HG03439 (cell line): ENCODE results near the gene KRTAP12-3.
"Not testable (repeated sequence)": the region's sequence is repeated elsewhere in the genome, so short reads cannot be mapped to it uniquely, and the experiment has no call there.

Source experiments
- ATAC-seq: cut with Tn5 transposase; IDR thresholded peaks from one replicate; pipeline ENCODE4 v1.9.1; 2021; ENCODE audit warnings: mild to moderate bottlenecking, moderate library complexity; ENCODE audit not compliant: unreplicated experiment

Gene KRTAP12-3

DNA sequence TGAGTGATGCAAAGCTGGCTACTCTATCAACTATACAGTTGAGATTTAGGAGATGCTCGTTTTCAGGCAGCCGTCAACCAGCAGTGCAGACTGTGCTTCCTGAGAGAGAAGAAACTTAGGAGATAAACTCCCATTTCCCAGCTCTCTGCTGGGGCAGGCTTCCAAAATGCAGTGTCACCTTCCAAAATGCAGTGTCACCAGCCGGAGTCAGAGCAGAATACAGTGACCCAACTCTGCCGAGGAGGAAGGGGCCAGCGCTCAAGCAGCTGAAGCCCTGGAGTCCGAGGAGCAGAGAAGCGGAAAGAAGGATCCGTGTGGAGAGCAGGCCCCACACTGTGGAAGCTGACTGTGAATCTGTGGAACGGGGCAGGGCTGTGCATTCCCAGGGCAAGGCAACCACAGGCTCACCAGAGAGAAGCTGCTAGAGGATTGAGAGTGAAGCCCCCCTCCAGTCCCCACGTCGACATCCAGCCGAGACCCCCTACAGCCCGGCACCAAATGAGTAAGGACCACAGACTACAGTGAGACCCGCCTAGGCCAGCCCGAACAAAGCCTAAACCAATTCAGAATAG, 24.9 kb downstream of the KRTAP12-3 start:
- no peak for ATAC-seq

DNA sequence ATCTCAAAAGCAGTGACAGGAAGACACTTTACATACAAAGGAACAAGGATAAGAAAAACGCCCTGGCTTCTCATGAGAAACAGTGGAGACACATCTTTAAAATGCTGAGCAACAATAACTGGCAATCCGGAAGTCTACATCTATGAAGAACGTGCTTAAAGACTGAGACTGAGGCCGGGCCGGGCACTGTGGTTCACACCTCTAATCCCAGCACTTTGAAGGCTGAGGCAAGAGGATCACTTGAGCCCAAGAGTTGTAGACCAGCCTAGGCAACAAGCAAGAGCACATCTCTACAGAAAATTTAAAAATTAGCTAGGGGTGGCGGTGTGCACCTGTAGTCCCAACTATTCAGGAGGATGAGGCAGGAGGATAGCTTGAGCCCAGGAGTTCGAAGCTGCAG, 26.3 kb downstream of the KRTAP12-3 start:
- ATAC-seq = no peak

- ATAC-seq = no peak
Observed at GRCh38 chr21:44684483-44684882, 26.8 kb downstream of the KRTAP12-3 start.

DNA sequence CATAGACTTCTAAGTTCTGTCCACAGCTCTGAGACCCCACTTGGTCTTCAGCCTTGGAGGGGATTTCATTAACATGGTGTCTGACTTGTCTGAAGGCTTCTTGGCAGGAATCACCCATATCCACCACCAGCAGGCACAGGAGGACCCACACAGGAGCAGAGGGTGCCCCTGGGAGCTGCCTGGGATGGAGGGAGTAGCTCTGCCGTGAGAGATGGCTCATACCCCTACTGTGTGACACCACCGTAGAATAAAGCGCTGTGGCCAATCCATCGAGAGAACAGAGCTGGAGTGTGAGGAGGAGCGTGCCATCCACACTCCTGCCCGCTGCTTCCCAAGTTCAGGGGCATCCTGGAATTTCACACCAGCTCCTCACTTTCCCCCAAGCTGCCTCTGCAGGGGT, 27.3 kb downstream of the KRTAP12-3 start:
- ATAC-seq = not testable (repeated sequence)

DNA sequence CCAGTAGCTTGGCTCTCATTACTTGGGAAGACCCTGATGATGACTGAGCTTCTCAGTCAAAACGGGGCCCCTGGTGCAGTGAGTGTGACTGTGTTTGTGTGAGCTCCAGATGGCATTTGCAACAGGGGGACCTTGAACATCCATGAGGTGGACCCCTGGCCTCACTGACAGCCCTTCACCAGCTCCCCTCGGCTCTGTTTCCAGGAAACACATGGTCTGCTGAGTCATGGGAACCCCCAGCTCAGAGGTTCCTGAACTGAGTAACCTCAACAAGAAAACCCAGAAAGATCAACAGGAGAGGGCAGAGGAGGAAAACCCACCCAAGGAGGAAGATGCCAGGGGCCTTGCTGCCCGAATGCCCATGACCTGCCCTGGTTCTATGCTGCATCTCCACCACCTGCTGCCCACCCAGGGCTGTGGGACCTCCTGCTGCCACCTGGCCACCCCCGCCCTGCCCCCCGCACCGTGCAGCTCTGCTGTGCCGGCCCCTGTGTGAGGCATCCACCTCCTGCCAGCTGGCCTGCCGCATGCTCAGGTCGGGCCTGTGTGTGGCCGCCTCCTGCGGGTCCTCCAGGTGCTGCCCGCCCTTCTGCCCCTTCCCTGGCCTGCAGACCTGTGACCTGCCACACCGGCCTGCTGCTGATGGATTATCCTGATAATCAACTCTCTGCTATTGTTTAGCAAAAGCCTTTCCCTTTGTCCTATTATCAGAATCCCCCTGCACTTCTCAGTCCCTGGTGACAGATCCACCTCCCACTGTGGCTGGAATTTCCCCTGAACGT, 28.5 kb downstream of the KRTAP12-3 start:
- ATAC-seq = no peak

GRCh38 chr21:44686843-44687561, 29.3 kb downstream of the KRTAP12-3 start:
- no peak for ATAC-seq

DNA sequence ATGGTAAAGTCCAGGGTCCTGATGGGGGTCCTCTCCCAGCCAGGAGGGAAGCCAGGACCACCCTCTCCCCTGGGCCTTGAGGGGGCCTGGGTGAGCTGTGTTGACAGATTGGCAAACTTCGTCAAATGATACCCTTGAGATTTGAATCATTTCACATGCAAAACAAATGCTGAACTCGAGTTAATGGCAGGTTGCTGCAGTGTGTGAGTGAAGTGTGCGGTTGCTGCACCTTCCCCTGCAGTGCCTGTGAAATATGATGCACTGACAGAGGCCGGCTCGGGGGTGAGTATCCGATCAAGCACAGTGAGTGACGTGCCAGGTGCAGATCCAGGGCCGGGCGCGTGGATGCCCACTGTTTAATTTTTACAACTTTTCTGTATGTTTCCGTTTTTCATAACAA, 29.9 kb downstream of the KRTAP12-3 start:
- ATAC-seq = no peak

DNA sequence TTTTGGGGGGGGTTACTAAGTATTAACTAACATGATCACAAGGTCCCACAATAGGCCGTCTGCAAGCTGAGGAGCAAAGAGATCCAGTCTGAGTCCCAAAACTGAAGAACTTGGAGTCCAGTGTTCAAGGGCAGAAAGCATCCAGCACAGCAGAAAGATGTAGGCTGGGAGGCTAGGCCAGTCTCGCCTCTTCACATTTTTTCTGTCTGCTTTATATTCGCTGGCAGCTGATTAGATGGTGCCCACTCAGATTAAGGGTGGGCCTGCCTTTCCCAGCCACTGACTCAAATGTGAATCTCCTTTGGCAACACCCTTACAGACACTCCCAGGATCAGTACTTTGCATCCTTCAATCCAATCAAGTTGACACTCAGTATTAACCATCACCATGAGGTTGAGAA, 32.0 kb downstream of the KRTAP12-3 start:
- ATAC-seq = not testable (repeated sequence)

GRCh38 chr21:44691686-44692085, 34.0 kb downstream of the KRTAP12-3 start:
- no peak for ATAC-seq

- ATAC-seq = no peak
Observed at GRCh38 chr21:44692798-44693512, 35.2 kb downstream of the KRTAP12-3 start.

GRCh38 chr21:44694776-44695175, 37.0 kb downstream of the KRTAP12-3 start:
- ATAC-seq = no peak

DNA sequence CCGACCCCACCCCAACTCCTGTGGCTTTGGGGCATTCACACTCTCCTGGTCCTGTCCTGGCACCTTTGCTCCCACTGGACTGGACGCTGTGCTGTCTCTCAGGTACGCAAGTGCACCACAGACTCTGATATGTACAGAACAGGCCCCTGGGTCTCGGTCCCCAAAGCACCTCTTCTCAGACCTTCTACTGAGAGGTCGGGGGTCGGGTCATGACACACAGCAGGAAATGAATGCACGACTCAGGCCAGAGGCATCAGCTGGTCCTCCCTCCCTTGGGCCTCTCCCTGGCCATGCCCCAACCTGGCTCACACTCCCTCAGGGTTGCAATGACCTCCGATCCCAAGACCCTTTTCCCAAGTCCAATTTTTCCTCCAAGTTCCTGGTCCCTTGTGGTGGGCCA, 37.5 kb downstream of the KRTAP12-3 start:
- no peak for ATAC-seq

- ATAC-seq = no peak
Observed at GRCh38 chr21:44695641-44696040, 37.9 kb downstream of the KRTAP12-3 start.

DNA sequence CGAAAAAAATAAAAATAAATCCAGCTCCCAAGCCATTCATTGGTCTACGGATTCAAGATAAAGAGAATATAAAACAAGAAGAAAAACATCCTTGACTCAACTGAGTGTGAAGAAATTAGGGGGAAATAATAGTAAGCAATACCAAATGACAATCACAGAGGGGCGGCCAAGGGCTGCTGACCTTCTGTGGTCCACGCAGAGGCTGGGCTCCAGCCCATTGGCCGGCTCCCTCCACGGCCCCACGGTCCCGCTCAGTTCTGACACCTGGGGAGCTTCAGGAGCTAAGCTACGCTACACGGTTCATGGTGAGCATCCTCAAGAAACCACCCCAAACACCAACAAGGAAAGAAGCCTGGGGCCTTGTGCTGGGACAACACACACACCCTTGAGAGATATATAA, 38.8 kb downstream of the KRTAP12-3 start:
- no peak for ATAC-seq

- ATAC-seq = not testable (repeated sequence)
Observed at GRCh38 chr21:44697172-44697810, 39.6 kb downstream of the KRTAP12-3 start, which contains the start of gene KRTAP10-12. Gene KRTAP10-12, plus strand, starts transcription at chr21:44697172. Its CDS starts 30 bp downstream, at chr21:44697202.

DNA sequence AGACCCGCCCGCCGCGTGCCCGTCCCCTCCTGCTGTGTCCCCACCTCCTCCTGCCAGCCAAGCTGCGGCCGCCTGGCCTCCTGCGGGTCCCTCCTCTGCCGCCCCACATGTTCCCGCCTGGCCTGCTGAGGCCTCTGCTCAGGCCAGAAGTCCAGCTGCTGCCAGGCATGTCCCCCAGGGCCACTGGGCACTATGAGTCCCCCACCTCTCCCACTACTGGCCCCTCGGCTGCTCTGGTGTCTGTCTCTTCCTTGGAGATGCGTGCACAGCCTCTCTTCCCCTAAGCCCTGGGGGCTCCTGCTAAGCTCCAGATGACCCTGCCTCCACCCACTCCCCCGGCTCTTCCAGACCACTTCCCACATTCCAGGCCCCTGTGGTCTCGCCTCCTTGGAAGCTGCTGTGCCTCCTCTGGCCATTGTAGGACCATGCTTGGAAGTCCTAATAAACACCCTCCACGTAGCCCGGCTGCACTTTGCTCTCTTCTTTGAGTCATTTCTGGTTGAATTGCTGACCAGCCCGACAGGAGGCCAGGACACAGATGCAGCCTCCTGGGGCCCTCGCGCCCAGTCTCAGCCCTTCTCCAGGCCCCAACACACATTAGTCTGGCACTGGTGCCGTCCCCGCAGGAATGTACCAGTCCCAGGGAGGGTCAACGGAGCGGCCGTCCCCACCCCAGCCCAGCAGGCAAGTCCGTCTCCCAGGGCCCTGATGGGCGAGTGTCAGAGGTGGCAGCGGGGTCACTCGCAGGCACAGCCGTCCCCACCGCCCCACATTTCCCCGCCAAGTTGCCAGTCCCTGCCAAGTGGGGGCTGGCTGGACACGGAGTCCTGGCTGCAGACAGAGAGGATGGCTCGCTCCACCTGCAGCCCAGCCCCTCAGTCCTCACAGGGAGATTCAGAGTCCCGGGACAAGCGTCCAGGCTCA, 40.3 kb downstream of the KRTAP12-3 start:
- ATAC-seq = no peak

GRCh38 chr21:44699502-44700001, 41.8 kb downstream of the KRTAP12-3 start:
- ATAC-seq = no peak

DNA sequence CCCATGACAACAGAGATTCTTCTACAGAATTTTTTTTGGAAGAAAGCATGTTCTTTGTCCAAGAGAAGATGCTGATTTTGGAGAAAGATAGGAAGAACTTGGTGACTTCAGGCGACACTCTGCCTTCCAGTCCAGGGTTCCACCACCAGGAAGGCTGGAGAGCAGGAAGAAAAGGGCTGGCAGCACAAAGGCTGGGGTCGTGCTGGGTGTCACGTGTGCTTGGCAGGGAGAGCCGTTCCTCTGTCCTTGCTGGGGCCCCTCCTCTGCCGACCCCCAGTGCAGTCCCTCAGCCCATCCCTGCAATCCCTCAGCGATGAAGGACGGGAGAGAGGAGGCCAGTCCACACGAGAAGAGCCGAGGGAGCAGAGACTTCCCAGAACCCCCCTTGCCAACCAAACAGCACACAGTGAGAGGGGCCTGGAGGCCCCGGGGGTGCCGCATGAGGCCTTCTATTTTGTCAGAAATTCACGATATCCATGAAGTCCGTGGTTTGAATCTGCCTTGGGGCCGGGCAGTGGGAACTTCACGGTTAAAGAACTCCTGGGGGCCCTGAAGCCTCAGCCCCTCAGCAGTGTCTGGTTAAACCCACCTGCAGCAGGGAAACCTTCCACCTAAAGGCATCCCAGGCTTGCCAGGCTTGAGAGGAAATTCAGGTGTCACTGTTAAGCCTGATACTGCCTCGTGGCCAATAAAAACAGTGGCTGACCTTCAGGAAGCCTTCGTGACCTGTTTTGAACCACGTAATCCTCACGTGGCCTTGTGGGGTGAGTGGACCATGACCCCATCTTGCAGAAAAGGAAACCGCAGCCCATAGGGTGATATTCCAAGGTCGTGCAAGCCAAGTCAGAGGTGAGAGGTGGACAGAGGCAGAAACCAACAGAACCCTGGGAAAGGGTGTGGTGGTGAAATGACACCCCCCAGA, 42.6 kb downstream of the KRTAP12-3 start:
- no peak for ATAC-seq
